Measurements from ENCODE around the gene FBXO5.
A peak's percentile ranks its signal among the peaks of the same experiment; 100 is the strongest.

The FBXO5 gene

GRCh38 chr6:152984513-152984872, 1.7 kb upstream of the FBXO5 start:
- TF ChIP-seq CTCF (IDR thresholded peaks at IDR 0.05) = no peak
- TF ChIP-seq ZFX (IDR thresholded peaks at IDR 0.05; ENCODE audit: borderline replicate concordance) = no peak
- peak overlapping the region; percentile 97 for H3K27ac ChIP-seq

GRCh38 chr6:152983637-152984512, 1.0 kb upstream of the FBXO5 start:
- H3K27ac ChIP-seq = peak overlapping the region; percentile 97
- TF ChIP-seq ZFX (IDR thresholded peaks at IDR 0.05; ENCODE audit: borderline replicate concordance) = no peak
- TF ChIP-seq CTCF (IDR thresholded peaks at IDR 0.05) = no peak

- no peak for TF ChIP-seq CTCF (IDR thresholded peaks at IDR 0.05)
- no peak for TF ChIP-seq ZFX (IDR thresholded peaks at IDR 0.05; ENCODE audit: borderline replicate concordance)
- peak overlapping the region; percentile 97 for H3K27ac ChIP-seq
Measured at GRCh38 chr6:152981989-152982903, 595 bp downstream of the FBXO5 start.

- no peak for TF ChIP-seq ZFX (IDR thresholded peaks at IDR 0.05; ENCODE audit: borderline replicate concordance)
- no peak for TF ChIP-seq CTCF (IDR thresholded peaks at IDR 0.05)
- H3K27ac ChIP-seq = no peak overlapping the region
Measured at GRCh38 chr6:152981219-152981618, 1.6 kb downstream of the FBXO5 start.

- no peak overlapping the region for H3K27ac ChIP-seq
- no peak for TF ChIP-seq ZFX (IDR thresholded peaks at IDR 0.05; ENCODE audit: borderline replicate concordance)
- no peak for TF ChIP-seq CTCF (IDR thresholded peaks at IDR 0.05)
Measured at GRCh38 chr6:152980656-152981055, 2.2 kb downstream of the FBXO5 start.

GRCh38 chr6:152979116-152979515, 3.7 kb downstream of the FBXO5 start:
- H3K27ac ChIP-seq = no peak overlapping the region
- TF ChIP-seq CTCF (IDR thresholded peaks at IDR 0.05) (no peak), ZFX (IDR thresholded peaks at IDR 0.05; ENCODE audit: borderline replicate concordance) (no peak)
